ENCODE measurements around the gene PTGS1.
"Not testable (repeated sequence)": the region's sequence is repeated elsewhere in the genome, so short reads cannot be mapped to it uniquely, and the experiment has no call there.

Gene PTGS1

DNA sequence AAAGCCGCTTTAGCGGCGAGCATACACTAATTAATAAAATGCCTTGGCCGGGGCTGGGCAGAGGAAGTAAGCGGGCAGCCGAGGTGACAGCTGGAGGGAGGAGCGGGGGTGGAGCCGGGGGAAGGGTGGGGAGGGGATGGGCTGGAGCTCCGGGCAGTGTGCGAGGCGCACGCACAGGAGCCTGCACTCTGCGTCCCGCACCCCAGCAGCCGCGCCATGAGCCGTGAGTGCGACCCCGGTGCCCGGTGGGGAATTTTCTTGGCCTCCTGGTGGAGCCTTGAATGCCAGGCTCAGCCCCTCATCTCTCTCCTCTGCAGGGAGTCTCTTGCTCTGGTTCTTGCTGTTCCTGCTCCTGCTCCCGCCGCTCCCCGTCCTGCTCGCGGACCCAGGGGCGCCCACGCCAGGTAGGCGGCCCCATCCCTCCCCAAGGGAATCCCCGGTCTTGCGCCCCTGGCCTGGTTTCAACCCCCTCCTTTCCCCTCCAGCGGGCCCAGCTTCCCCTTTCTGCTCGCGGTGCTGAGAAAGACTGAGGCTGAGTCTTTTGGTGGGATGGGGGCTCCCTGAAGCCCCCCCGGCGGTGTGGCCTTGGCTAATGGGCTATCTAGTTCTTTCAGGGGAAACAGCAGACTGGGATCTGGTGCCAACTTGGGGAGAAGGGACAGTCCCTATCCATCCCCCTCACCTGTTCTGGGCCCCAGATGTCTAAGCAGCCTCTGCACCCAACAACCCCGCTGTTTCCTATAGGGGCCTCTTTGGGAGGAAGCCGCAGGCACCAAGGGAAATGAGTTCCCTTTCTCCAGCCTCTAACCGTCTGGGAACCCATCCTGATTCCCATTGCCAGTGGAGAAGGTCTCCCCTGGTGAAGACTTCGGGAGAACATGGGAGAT lies at the start of gene PTGS1:
TSS of gene PTGS1 (plus strand) at position 156 of the 887 bp plus-strand sequence. CDS start at position 217, 61 bp downstream.
- H3K9ac ChIP-seq (ENCODE audit: low read depth in 1 of 2, low read length in 2 of 2), result peak within 1 kb of the TSS in 1 of 2 donors; percentile 23

DNA sequence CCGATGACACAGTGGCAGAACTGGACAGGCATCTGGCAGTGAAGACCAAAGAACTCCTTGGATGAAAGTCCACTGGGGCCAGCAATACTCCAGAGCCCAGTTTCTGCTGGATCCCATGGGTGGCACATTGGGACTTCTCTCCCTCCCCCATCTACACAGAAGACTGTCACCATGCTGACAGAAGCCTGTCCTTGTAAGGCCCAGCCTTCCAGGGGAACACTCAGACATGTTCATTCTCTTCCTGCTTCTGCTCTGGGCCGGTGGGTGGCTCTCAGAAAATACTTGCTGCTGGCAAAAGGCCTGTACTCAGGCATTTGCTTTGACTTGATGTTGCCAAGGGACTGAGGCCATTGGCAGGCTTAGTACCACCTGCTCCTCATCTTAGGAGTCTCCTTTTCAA lies 48.3 kb upstream of the PTGS1 start:
- H3K4me1 ChIP-seq (ENCODE audit: control insufficient read depth in 1 of 2, insufficient read depth in 2 of 2, low read length in 2 of 2), result no peaks in the 10 kb centered on the region
- H3K27me3 ChIP-seq (ENCODE audit: control insufficient read depth in 1 of 2, insufficient read depth in 2 of 2, low read length in 2 of 2), result no peaks in the 10 kb centered on the region
- H3K27ac ChIP-seq (ENCODE audit: low read depth, low read length), result no peak overlapping the region

More for the DNA sequence above, at the start of gene PTGS1:
- no peak within 1 kb of the TSS for H3K27ac ChIP-seq (ENCODE audit: low read depth, low read length)
- H3K27me3 ChIP-seq (ENCODE audit: control insufficient read depth in 1 of 2, insufficient read depth in 2 of 2, low read length in 2 of 2), result peaks cover 0 to 12% of the 10 kb centered on the region in 2 donors
- peaks cover 15 to 24% of the 10 kb centered on the region in 2 donors for H3K4me1 ChIP-seq (ENCODE audit: control insufficient read depth in 1 of 2, insufficient read depth in 2 of 2, low read length in 2 of 2)
- H3K4me3 ChIP-seq (ENCODE audit: low read depth in 1 of 2, low read length in 2 of 2), result peak within 1 kb of the TSS; percentile 57 to 66
- no peaks in the 10 kb centered on the region for H3K36me3 ChIP-seq (ENCODE audit: control insufficient read depth in 1 of 2, insufficient read depth in 2 of 2, low read length in 2 of 2)
- no peaks in the 10 kb centered on the region for H3K9me3 ChIP-seq (ENCODE audit: control insufficient read depth in 1 of 2, low read length in 2 of 2)

DNA sequence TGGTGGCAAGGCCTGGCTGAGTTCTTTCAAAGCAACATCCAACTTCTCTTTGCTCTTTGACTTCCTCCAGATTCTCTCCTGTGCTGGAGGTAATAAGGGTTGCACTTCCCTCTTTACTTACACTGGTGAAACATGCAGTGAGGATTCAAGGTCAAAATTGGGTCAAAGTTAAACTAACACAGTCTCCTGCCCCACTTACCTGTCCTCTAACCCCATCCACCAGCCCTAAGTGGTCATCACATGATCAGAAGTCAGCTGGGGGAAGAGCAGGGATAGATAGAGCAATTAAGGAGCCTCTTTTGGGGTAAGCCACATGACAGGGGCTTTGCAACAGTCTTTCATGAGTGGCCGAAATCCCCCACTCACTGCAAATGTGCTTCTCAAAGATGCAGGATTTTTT lies 46.2 kb upstream of the PTGS1 start:
- not testable (repeated sequence) for H3K9me3 ChIP-seq (ENCODE audit: control insufficient read depth in 1 of 2, low read length in 2 of 2); H3K27me3 ChIP-seq (ENCODE audit: control insufficient read depth in 1 of 2, insufficient read depth in 2 of 2, low read length in 2 of 2); H3K27ac ChIP-seq (ENCODE audit: low read depth, low read length); H3K4me1 ChIP-seq (ENCODE audit: control insufficient read depth in 1 of 2, insufficient read depth in 2 of 2, low read length in 2 of 2); H3K4me3 ChIP-seq (ENCODE audit: low read depth in 1 of 2, low read length in 2 of 2); H3K9ac ChIP-seq (ENCODE audit: low read depth in 1 of 2, low read length in 2 of 2)
- H3K36me3 ChIP-seq (ENCODE audit: control insufficient read depth in 1 of 2, insufficient read depth in 2 of 2, low read length in 2 of 2), result peaks cover 11 to 39% of the 10 kb centered on the region in 2 donors

More for the DNA sequence above, 48.3 kb upstream of the PTGS1 start:
- no peak overlapping the region for H3K9ac ChIP-seq (ENCODE audit: low read depth in 1 of 2, low read length in 2 of 2)
- H3K4me3 ChIP-seq (ENCODE audit: low read depth in 1 of 2, low read length in 2 of 2), result no peak overlapping the region
- H3K9me3 ChIP-seq (ENCODE audit: control insufficient read depth in 1 of 2, low read length in 2 of 2), result no peaks in the 10 kb centered on the region
- H3K36me3 ChIP-seq (ENCODE audit: control insufficient read depth in 1 of 2, insufficient read depth in 2 of 2, low read length in 2 of 2), result peaks cover 9 to 43% of the 10 kb centered on the region in 2 donors

DNA sequence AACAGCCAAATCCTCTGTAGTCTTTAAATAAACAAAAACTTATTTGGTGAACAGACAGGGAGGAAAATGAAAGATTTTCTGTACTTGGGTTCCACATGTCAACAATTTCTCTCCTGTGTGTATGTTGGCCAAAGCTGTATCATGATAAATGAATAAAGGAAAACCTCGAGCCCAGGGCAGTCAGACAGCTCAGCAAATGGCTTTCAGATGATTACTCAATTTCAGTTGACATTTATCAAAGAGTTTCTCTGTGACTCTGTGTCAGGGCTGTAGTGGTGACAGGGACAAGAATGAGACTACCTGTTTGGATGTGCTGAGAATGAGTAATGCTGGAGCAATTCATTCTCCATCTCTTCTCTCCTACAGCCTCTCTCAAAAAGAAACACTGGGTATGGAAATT lies 45.7 kb upstream of the PTGS1 start:
- Histone ChIP-seq H3K4me1 (ENCODE audit: control insufficient read depth in 1 of 2, insufficient read depth in 2 of 2, low read length in 2 of 2) (no peaks in the 10 kb centered on the region), H3K36me3 (ENCODE audit: control insufficient read depth in 1 of 2, insufficient read depth in 2 of 2, low read length in 2 of 2) (peaks cover 11 to 44% of the 10 kb centered on the region in 2 donors), H3K27me3 (ENCODE audit: control insufficient read depth in 1 of 2, insufficient read depth in 2 of 2, low read length in 2 of 2) (no peaks in the 10 kb centered on the region), H3K9ac (ENCODE audit: low read depth in 1 of 2, low read length in 2 of 2) (no peak overlapping the region), H3K27ac (ENCODE audit: low read depth, low read length) (no peak overlapping the region), H3K9me3 (ENCODE audit: control insufficient read depth in 1 of 2, low read length in 2 of 2) (no peaks in the 10 kb centered on the region), H3K4me3 (ENCODE audit: low read depth in 1 of 2, low read length in 2 of 2) (no peak overlapping the region)

DNA sequence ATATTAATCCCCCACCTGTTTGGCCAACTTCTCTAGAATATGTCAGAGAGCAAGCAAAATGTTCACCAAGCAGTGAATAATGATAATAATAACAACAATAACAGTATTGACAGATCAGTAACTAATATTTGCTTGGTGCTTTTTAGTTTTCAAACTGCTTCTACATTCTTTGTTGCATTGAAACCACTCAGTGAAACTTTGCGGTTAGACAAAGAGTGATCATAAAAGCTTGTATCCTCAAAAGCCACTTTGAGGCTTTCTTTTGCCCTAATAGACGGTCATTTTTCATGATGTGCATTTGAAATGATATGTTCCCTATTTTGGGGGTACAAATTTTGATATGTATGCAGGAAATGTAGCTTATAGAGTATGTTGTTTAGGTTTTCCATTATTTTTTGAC lies 43.6 kb upstream of the PTGS1 start:
- H3K36me3 ChIP-seq (ENCODE audit: control insufficient read depth in 1 of 2, insufficient read depth in 2 of 2, low read length in 2 of 2), result peaks cover 11 to 43% of the 10 kb centered on the region in 2 donors
- H3K4me3 ChIP-seq (ENCODE audit: low read depth in 1 of 2, low read length in 2 of 2), result no peak overlapping the region
- H3K27ac ChIP-seq (ENCODE audit: low read depth, low read length), result no peak overlapping the region
- H3K27me3 ChIP-seq (ENCODE audit: control insufficient read depth in 1 of 2, insufficient read depth in 2 of 2, low read length in 2 of 2), result no peaks in the 10 kb centered on the region
- no peaks in the 10 kb centered on the region for H3K9me3 ChIP-seq (ENCODE audit: control insufficient read depth in 1 of 2, low read length in 2 of 2)
- no peak overlapping the region for H3K9ac ChIP-seq (ENCODE audit: low read depth in 1 of 2, low read length in 2 of 2)
- H3K4me1 ChIP-seq (ENCODE audit: control insufficient read depth in 1 of 2, insufficient read depth in 2 of 2, low read length in 2 of 2), result no peaks in the 10 kb centered on the region

DNA sequence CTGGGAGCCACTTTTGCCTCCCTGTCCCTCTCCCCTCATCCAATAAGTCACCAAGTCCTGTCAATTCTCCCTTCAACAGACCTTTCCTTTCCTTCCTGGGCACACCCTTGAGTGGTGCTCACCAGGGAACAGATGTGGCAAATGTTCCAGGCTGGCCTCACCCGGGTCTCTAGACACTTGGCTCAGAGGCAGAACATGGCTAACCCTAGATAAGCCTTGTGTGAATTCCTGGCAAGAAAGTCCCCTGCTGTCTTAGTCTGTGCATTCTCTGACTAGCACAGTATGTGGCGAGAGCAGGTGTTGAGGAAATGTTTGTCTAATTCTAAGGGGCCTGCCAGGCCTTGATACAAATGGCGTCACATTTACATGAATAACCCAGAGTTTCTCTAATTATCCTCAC lies 41.2 kb upstream of the PTGS1 start:
- H3K27ac ChIP-seq (ENCODE audit: low read depth, low read length), result no peak overlapping the region
- no peak overlapping the region for H3K9ac ChIP-seq (ENCODE audit: low read depth in 1 of 2, low read length in 2 of 2)
- H3K36me3 ChIP-seq (ENCODE audit: control insufficient read depth in 1 of 2, insufficient read depth in 2 of 2, low read length in 2 of 2), result peaks cover 7 to 19% of the 10 kb centered on the region in 2 donors
- no peaks in the 10 kb centered on the region for H3K4me1 ChIP-seq (ENCODE audit: control insufficient read depth in 1 of 2, insufficient read depth in 2 of 2, low read length in 2 of 2)
- H3K27me3 ChIP-seq (ENCODE audit: control insufficient read depth in 1 of 2, insufficient read depth in 2 of 2, low read length in 2 of 2), result no peaks in the 10 kb centered on the region
- H3K9me3 ChIP-seq (ENCODE audit: control insufficient read depth in 1 of 2, low read length in 2 of 2), result no peaks in the 10 kb centered on the region
- no peak overlapping the region for H3K4me3 ChIP-seq (ENCODE audit: low read depth in 1 of 2, low read length in 2 of 2)

DNA sequence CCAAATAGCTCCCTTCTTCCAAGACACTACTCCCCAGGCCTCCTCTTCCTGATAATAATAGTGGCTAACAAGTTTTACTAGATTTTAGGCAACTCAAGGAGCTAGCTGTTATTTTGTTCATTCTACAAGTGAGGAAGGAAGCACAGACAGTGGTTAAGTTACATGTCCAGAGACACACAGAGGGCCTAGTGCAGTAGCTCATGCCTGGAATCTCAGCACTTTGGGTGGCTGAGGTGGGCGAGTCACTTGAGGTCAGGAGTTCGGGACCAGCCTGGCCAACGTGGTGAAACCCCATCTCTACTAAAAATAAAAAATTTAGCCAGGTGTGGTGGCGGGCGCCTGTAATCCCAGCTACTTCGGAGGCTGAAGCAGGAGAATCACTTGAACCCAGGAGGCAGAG lies 40.4 kb upstream of the PTGS1 start:
- not testable (repeated sequence) for H3K4me3 ChIP-seq (ENCODE audit: low read depth in 1 of 2, low read length in 2 of 2); H3K4me1 ChIP-seq (ENCODE audit: control insufficient read depth in 1 of 2, insufficient read depth in 2 of 2, low read length in 2 of 2); H3K9me3 ChIP-seq (ENCODE audit: control insufficient read depth in 1 of 2, low read length in 2 of 2); H3K27me3 ChIP-seq (ENCODE audit: control insufficient read depth in 1 of 2, insufficient read depth in 2 of 2, low read length in 2 of 2); H3K27ac ChIP-seq (ENCODE audit: low read depth, low read length); H3K9ac ChIP-seq (ENCODE audit: low read depth in 1 of 2, low read length in 2 of 2)
- peaks cover 7 to 18% of the 10 kb centered on the region in 2 donors for H3K36me3 ChIP-seq (ENCODE audit: control insufficient read depth in 1 of 2, insufficient read depth in 2 of 2, low read length in 2 of 2)

DNA sequence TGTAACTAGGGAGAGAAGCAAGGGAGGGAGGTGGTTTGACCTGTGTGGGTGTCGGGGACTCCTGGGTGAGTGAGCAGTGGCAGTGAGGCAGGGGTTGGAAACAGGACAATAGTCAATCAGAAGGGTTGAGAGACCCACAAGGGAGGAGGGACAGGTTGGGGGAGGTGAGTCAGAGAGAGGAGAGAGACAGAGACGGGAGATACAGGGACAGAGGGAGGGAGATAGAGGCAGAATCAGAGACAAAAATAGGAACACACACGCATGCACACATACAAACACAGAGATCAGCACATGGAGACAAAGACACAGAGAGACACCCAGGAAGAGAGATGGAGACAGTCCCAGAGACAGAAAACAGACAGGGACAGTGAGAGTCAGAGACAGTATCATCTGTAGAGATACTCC lies 39.3 kb upstream of the PTGS1 start:
- Histone ChIP-seq H3K27me3 (ENCODE audit: control insufficient read depth in 1 of 2, insufficient read depth in 2 of 2, low read length in 2 of 2) (peaks cover 0 to 3% of the 10 kb centered on the region in 2 donors), H3K4me3 (ENCODE audit: low read depth in 1 of 2, low read length in 2 of 2) (no peak overlapping the region), H3K4me1 (ENCODE audit: control insufficient read depth in 1 of 2, insufficient read depth in 2 of 2, low read length in 2 of 2) (no peaks in the 10 kb centered on the region), H3K27ac (ENCODE audit: low read depth, low read length) (no peak overlapping the region), H3K9ac (ENCODE audit: low read depth in 1 of 2, low read length in 2 of 2) (no peak overlapping the region), H3K9me3 (ENCODE audit: control insufficient read depth in 1 of 2, low read length in 2 of 2) (no peaks in the 10 kb centered on the region), H3K36me3 (ENCODE audit: control insufficient read depth in 1 of 2, insufficient read depth in 2 of 2, low read length in 2 of 2) (peaks cover 7 to 14% of the 10 kb centered on the region in 2 donors)

DNA sequence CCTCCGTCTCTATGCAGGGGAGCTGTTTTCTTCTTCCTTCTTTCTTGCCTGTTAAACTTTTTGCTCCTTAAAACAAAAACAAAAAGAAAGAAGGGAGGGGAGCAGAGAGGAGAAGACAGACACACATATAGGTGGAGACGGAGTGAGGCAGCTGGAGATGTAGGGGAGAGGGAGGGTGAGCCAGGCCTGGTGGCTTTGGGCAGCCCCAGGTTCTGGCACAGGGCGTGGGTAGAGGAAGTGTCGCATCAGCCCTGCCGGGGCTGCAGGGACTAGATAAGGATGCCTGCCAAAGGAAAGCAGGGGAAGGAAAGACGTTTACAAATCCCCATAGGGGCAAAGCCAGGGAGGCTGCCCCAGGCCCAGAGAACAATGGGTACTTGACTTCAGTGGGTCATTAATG lies 38.7 kb upstream of the PTGS1 start:
- Histone ChIP-seq H3K27me3 (ENCODE audit: control insufficient read depth in 1 of 2, insufficient read depth in 2 of 2, low read length in 2 of 2) (peaks cover 3 to 4% of the 10 kb centered on the region in 2 donors), H3K9me3 (ENCODE audit: control insufficient read depth in 1 of 2, low read length in 2 of 2) (no peaks in the 10 kb centered on the region), H3K27ac (ENCODE audit: low read depth, low read length) (no peak overlapping the region), H3K4me3 (ENCODE audit: low read depth in 1 of 2, low read length in 2 of 2) (no peak overlapping the region), H3K4me1 (ENCODE audit: control insufficient read depth in 1 of 2, insufficient read depth in 2 of 2, low read length in 2 of 2) (no peaks in the 10 kb centered on the region), H3K36me3 (ENCODE audit: control insufficient read depth in 1 of 2, insufficient read depth in 2 of 2, low read length in 2 of 2) (peaks cover 7 to 9% of the 10 kb centered on the region in 2 donors), H3K9ac (ENCODE audit: low read depth in 1 of 2, low read length in 2 of 2) (no peak overlapping the region)

DNA sequence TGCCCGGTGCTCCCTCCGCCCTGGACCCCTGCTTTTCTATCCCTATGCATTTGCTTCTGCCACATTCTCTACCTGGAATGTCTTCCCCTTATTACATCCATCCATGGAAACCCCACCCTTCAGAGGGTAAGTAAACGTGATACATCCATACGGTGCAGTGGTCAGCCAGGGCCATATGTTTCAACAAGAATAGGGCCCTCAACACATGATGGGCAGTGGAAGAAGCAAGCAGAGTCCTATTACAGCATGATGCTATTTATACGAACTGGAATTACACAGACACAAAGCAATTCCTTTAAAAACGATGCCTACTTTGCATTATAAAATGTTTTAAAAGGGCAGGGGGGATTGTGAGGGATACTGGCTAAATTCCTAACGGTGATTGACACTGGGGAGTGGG lies 38.2 kb upstream of the PTGS1 start:
- no peak overlapping the region for H3K9ac ChIP-seq (ENCODE audit: low read depth in 1 of 2, low read length in 2 of 2)
- H3K4me1 ChIP-seq (ENCODE audit: control insufficient read depth in 1 of 2, insufficient read depth in 2 of 2, low read length in 2 of 2), result no peaks in the 10 kb centered on the region
- H3K36me3 ChIP-seq (ENCODE audit: control insufficient read depth in 1 of 2, insufficient read depth in 2 of 2, low read length in 2 of 2), result peaks cover 7 to 9% of the 10 kb centered on the region in 2 donors
- H3K27ac ChIP-seq (ENCODE audit: low read depth, low read length), result no peak overlapping the region
- H3K27me3 ChIP-seq (ENCODE audit: control insufficient read depth in 1 of 2, insufficient read depth in 2 of 2, low read length in 2 of 2), result peaks cover 7 to 9% of the 10 kb centered on the region in 2 donors
- H3K9me3 ChIP-seq (ENCODE audit: control insufficient read depth in 1 of 2, low read length in 2 of 2), result no peaks in the 10 kb centered on the region
- H3K4me3 ChIP-seq (ENCODE audit: low read depth in 1 of 2, low read length in 2 of 2), result no peak overlapping the region
